Uterus (tissue), 2 donors: ENCODE data around the gene DDX47.

Experiments
- POLR2A ChIP-seq, 2 donors: fragments of 450-650 bp; IDR thresholded peaks; one replicate each; pipeline ENCODE4 v1.6.1; 2016; ENCODE audit warnings: antibody characterized with exemption in 2 of 2, mild to moderate bottlenecking in 1 of 2, moderate library complexity in 1 of 2
- TF ChIP-seq, protein P1 (sequence below), 4 experiments: fragments of 200-600 bp in 2 of 4; fragments of 450-650 bp in 2 of 4; sonication (generic) in 2 of 4; IDR thresholded peaks; one replicate each; pipeline ENCODE4 v1.5.1; 2016 to 2019; ENCODE audit warnings: antibody characterized with exemption in 4 of 4, mild to moderate bottlenecking in 2 of 4, moderate library complexity in 1 of 4

DNA sequence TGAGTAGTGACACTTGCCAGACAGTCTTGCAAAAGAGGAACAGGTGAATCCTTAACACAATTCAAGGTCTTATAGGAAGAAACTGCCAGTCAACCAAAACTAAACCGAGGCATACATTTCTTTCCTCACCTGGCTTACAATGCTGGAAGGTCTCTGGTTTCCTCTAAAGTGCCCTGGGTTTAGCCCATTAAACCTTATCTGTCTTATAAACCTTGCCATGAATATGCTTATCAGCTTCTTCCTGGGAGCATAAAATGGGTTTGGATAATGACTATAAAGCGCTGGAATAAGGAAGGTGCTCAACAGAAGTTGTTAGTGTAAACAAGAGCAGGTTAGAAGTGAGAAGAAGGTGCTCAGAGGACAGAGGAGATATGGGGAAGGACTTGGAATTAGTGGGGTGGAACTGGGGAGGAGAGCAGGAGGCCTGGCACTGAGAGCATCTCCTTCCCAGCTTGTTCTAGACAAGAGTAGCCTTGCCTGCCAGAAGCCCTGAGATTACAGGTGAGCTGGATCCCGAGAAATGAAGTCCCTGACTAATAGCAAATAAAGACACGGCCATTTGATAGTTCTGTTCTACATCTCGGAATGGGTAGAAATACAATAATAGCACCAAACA lies 64.1 kb downstream of the DDX47 start:
- TF ChIP-seq, protein P1, sequence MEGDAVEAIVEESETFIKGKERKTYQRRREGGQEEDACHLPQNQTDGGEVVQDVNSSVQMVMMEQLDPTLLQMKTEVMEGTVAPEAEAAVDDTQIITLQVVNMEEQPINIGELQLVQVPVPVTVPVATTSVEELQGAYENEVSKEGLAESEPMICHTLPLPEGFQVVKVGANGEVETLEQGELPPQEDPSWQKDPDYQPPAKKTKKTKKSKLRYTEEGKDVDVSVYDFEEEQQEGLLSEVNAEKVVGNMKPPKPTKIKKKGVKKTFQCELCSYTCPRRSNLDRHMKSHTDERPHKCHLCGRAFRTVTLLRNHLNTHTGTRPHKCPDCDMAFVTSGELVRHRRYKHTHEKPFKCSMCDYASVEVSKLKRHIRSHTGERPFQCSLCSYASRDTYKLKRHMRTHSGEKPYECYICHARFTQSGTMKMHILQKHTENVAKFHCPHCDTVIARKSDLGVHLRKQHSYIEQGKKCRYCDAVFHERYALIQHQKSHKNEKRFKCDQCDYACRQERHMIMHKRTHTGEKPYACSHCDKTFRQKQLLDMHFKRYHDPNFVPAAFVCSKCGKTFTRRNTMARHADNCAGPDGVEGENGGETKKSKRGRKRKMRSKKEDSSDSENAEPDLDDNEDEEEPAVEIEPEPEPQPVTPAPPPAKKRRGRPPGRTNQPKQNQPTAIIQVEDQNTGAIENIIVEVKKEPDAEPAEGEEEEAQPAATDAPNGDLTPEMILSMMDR (IDR thresholded peaks at IDR 0.05), result no peak
- no peak for TF ChIP-seq POLR2A (IDR thresholded peaks at IDR 0.05)
